Globus pallidus (tissue), 1 donor: ENCODE measurements around the gene LY86.
A peak's percentile ranks its signal among the peaks of the same experiment; 100 is the strongest.
"Not testable (repeated sequence)": the region's sequence is repeated elsewhere in the genome, so short reads cannot be mapped to it uniquely, and the experiment has no call there.

Experiments used
- DNase-seq: peaks from one replicate; pipeline ENCODE4 v3.0.0-alpha.2; 2015; ENCODE audit warnings: low spot score

Gene LY86

GRCh38 chr6:6596529-6597328 lies 8.2 kb downstream of the LY86 start:
- DNase-seq, result no peak

- no peak for DNase-seq
Measured at GRCh38 chr6:6597682-6598081, 9.2 kb downstream of the LY86 start.

GRCh38 chr6:6599468-6599873 lies 11.0 kb downstream of the LY86 start:
- DNase-seq, result peak; percentile 67

- DNase-seq, result no peak
Measured at GRCh38 chr6:6600875-6601274, 12.4 kb downstream of the LY86 start.

- no peak for DNase-seq
Measured at GRCh38 chr6:6602262-6602661, 13.7 kb downstream of the LY86 start.

- DNase-seq, result no peak
Measured at GRCh38 chr6:6603317-6603716, 14.8 kb downstream of the LY86 start.

- no peak for DNase-seq
Measured at GRCh38 chr6:6604015-6604414, 15.5 kb downstream of the LY86 start.

GRCh38 chr6:6604566-6604965 lies 16.0 kb downstream of the LY86 start:
- no peak for DNase-seq

- no peak for DNase-seq
Measured at GRCh38 chr6:6605873-6606272, 17.4 kb downstream of the LY86 start.

GRCh38 chr6:6606391-6607030 lies 18.0 kb downstream of the LY86 start:
- DNase-seq, result not testable (repeated sequence)

- DNase-seq, result no peak
Measured at GRCh38 chr6:6609450-6609849, 20.9 kb downstream of the LY86 start.

GRCh38 chr6:6610031-6610591 lies 21.6 kb downstream of the LY86 start:
- DNase-seq, result no peak

GRCh38 chr6:6611486-6611885 lies 23.0 kb downstream of the LY86 start:
- no peak for DNase-seq

- no peak for DNase-seq
Measured at GRCh38 chr6:6612308-6612707, 23.8 kb downstream of the LY86 start.

- not testable (repeated sequence) for DNase-seq
Measured at GRCh38 chr6:6613103-6613718, 24.7 kb downstream of the LY86 start.

GRCh38 chr6:6614096-6614982 lies 25.8 kb downstream of the LY86 start:
- DNase-seq, result no peak

GRCh38 chr6:6614983-6615349 lies 26.4 kb downstream of the LY86 start:
- no peak for DNase-seq

- no peak for DNase-seq
Measured at GRCh38 chr6:6616656-6617055, 28.1 kb downstream of the LY86 start.

- no peak for DNase-seq
Measured at GRCh38 chr6:6619021-6619794, 30.7 kb downstream of the LY86 start.

GRCh38 chr6:6620766-6621425 lies 32.4 kb downstream of the LY86 start:
- DNase-seq, result no peak

- no peak for DNase-seq
Measured at GRCh38 chr6:6622501-6622900, 34.0 kb downstream of the LY86 start.
